Measurements from ENCODE around the gene DCAF6. TPM values are rescaled to one million over a fixed set of nuclear protein-coding genes. Genes with fewer than 3 reads are reported as not detected.

The DCAF6 gene
- total RNA-seq, 1 donor from 2014 or later = 28.6 TPM

GRCh38 chr1:167947733-167948132 is 11.2 kb downstream of the DCAF6 start:
- H2AFZ ChIP-seq (replicated peaks) = no peak overlapping the region
- peaks cover 92% of the 10 kb centered on the region for H3K79me2 ChIP-seq (ENCODE audit: low read depth)
- DNase-seq (ENCODE audit: low spot score) = no peak
- no peak overlapping the region for H3K4me3 ChIP-seq
- peaks cover 2% of the 10 kb centered on the region for H3K27me3 Mint-ChIP-seq (ENCODE audit: insufficient read depth, low read depth)
- H3K27ac ChIP-seq = no peak overlapping the region
- no peaks in the 10 kb centered on the region for H3F3A ChIP-seq (ENCODE audit: low read depth)
- no peak for TF ChIP-seq CTCF (IDR thresholded peaks at IDR 0.05)
- no peak for TF ChIP-seq EZH2 (IDR thresholded peaks at IDR 0.05)
- TF ChIP-seq EZH2phosphoT487 (IDR thresholded peaks at IDR 0.05) = no peak
- peaks cover 23% of the 10 kb centered on the region for H3K36me3 Mint-ChIP-seq
- H4K20me1 ChIP-seq (ENCODE audit: low read depth) = peaks cover 20% of the 10 kb centered on the region
- H3K36me3 ChIP-seq = peaks cover 3% of the 10 kb centered on the region
- H3K9me3 Mint-ChIP-seq = peaks cover 25% of the 10 kb centered on the region
- no peaks in the 10 kb centered on the region for H3K4me1 ChIP-seq
- no peaks in the 10 kb centered on the region for H3K9me3 ChIP-seq (ENCODE audit: low read depth)
- no peak overlapping the region for H3K4me3 Mint-ChIP-seq
- H3K9ac ChIP-seq = no peak overlapping the region
- H3K4me1 Mint-ChIP-seq = no peaks in the 10 kb centered on the region
- no peak overlapping the region for H3K4me2 ChIP-seq
- no peak overlapping the region for H3K27ac Mint-ChIP-seq
- H3K27me3 ChIP-seq = no peaks in the 10 kb centered on the region

DNA sequence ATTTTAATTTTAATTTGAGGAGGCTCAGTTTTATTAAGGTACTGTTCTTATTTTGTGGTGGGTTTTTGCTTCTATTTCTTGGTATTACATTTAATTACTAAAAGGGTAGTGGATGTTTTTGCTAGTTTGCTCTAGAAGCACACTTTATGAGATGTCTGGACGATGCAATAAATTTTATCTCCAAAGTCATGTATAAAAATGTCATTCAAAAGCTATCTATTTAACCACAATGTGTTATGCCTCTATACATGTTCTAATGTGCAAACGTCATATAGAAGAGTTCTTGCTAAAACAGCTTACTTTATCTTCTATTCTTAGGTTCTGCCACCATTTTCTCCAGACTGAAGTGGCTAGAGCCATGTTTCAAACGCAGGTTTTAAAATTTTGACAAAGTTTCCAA is 13.3 kb downstream of the DCAF6 start:
- peaks cover 23% of the 10 kb centered on the region for H3K36me3 Mint-ChIP-seq
- Histone ChIP-seq H3K9ac (no peak overlapping the region), H3F3A (ENCODE audit: low read depth) (no peaks in the 10 kb centered on the region), H2AFZ (replicated peaks) (no peak overlapping the region), H4K20me1 (ENCODE audit: low read depth) (peaks cover 20% of the 10 kb centered on the region), H3K27me3 (no peaks in the 10 kb centered on the region), H3K4me1 (no peaks in the 10 kb centered on the region), H3K4me3 (no peak overlapping the region), H3K36me3 (peaks cover 5% of the 10 kb centered on the region), H3K9me3 (ENCODE audit: low read depth) (no peaks in the 10 kb centered on the region), H3K4me2 (no peak overlapping the region), H3K27ac (no peak overlapping the region), H3K79me2 (ENCODE audit: low read depth) (peaks cover 72% of the 10 kb centered on the region)
- no peak overlapping the region for H3K4me3 Mint-ChIP-seq
- TF ChIP-seq EZH2phosphoT487 (IDR thresholded peaks at IDR 0.05) (no peak), CTCF (IDR thresholded peaks at IDR 0.05) (no peak), EZH2 (IDR thresholded peaks at IDR 0.05) (no peak)
- no peak for DNase-seq (ENCODE audit: low spot score)
- H3K4me1 Mint-ChIP-seq = no peaks in the 10 kb centered on the region
- no peak overlapping the region for H3K27ac Mint-ChIP-seq
- H3K27me3 Mint-ChIP-seq (ENCODE audit: insufficient read depth, low read depth) = no peaks in the 10 kb centered on the region
- H3K9me3 Mint-ChIP-seq = peaks cover 15% of the 10 kb centered on the region

DNA sequence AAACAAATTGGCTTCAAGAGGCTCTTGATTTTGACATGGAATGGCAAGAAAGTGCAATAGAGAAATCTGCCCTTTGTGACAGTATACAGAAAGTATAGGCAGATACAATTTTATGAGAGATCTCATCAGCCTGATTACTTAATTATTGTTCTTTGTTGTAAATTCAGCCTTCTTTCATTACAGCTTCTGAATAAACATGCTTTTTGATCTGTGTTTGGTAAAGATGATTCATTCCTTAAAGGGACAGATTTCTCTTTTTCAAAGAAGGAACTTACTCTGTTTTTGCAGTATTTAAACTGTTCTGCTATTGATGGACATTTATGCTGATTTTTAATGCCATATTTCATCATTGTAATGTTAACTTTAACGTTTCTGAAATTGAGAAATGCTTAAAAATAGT is 14.1 kb downstream of the DCAF6 start:
- H3K27ac Mint-ChIP-seq = no peak overlapping the region
- peaks cover 64% of the 10 kb centered on the region for H3K79me2 ChIP-seq (ENCODE audit: low read depth)
- no peak overlapping the region for H3K9ac ChIP-seq

More for the DNA sequence above, 14.1 kb downstream of the DCAF6 start:
- Mint-ChIP-seq H3K36me3 (peaks cover 28% of the 10 kb centered on the region), H3K27me3 (ENCODE audit: insufficient read depth, low read depth) (no peaks in the 10 kb centered on the region), H3K4me3 (no peak overlapping the region), H3K9me3 (peaks cover 11% of the 10 kb centered on the region), H3K4me1 (no peaks in the 10 kb centered on the region)
- DNase-seq (ENCODE audit: low spot score) = no peak
- no peaks in the 10 kb centered on the region for H3F3A ChIP-seq (ENCODE audit: low read depth)
- H4K20me1 ChIP-seq (ENCODE audit: low read depth) = peaks cover 20% of the 10 kb centered on the region
- no peaks in the 10 kb centered on the region for H3K27me3 ChIP-seq
- H3K36me3 ChIP-seq = peaks cover 5% of the 10 kb centered on the region
- no peaks in the 10 kb centered on the region for H3K9me3 ChIP-seq (ENCODE audit: low read depth)
- no peaks in the 10 kb centered on the region for H3K4me1 ChIP-seq
- no peak overlapping the region for H3K4me3 ChIP-seq
- no peak overlapping the region for H3K4me2 ChIP-seq
- H2AFZ ChIP-seq (replicated peaks) = no peak overlapping the region
- no peak for TF ChIP-seq EZH2 (IDR thresholded peaks at IDR 0.05)
- no peak for TF ChIP-seq EZH2phosphoT487 (IDR thresholded peaks at IDR 0.05)
- TF ChIP-seq CTCF (IDR thresholded peaks at IDR 0.05) = no peak
- no peak overlapping the region for H3K27ac ChIP-seq
